A673 (cell line): ENCODE data around the gene SERPINF2.

Experiments used
- CTCF ChIP-seq: fragments of 300-800, 200-600 bp; sonication (generic); conservative IDR thresholded peaks from 2 replicates; pipeline ENCODE4 v1.5.1; 2017; ENCODE audit warnings: low read depth, mild to moderate bottlenecking, antibody characterized with exemption, low read length, moderate library complexity, mixed read lengths
- EZH2 ChIP-seq: fragments of 200-600 bp; sonication (generic); IDR thresholded peaks from 2 replicates; pipeline ENCODE4 v1.6.1; 2017; ENCODE audit warnings: borderline replicate concordance, low read depth, mild to moderate bottlenecking, mixed read lengths, antibody characterized with exemption, low read length; ENCODE audit not compliant: poor library complexity, severe bottlenecking

DNA sequence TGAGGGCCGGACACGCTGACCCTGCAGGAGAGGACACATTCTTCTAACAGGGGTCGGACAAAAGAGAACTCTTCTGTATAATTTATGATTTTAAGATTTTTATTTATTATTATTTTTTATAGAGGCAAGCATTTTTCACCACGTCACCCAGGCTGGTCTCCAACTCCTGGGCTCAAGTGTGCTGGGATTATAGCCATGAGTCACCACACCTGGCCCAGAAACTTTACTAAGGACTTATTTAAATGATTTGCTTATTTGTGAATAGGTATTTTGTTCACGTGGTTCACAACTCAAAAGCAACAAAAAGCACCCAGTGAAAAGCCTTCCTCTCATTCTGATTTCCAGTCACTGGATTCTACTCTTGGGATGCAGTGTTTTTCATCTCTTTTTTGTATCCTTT is 16.9 kb downstream of the SERPINF2 start:
- TF ChIP-seq CTCF (no peak), EZH2 (no peak)
